Activated CD8-positive, alpha-beta memory T cell treated with anti-CD3 and anti-CD28 coated beads for 36 hours (primary cell): ENCODE data around the gene RAI14. TPM values are rescaled to one million over a fixed set of nuclear protein-coding genes. Genes with fewer than 3 reads are reported as not detected.

Experiments used
- CTCF ChIA-PET: fragments of 350-600 bp; sonication (Branson Sonifier 250); formaldehyde crosslinking; loops from one replicate; lab custom pipeline; 2021; ENCODE audit warnings: antibody characterized with exemption; lab: Charles Lee
- POLR2A ChIA-PET: fragments of 350-600 bp; sonication (Branson Sonifier 250); formaldehyde crosslinking; loops from one replicate; lab custom pipeline; 2021; ENCODE audit warnings: antibody characterized with exemption; lab: Charles Lee
- total RNA-seq, 2 experiments: library from RNA; stranded (reverse); gene quantifications; one replicate each; pipeline ENCODE4 v1.2.3, GENCODE V29; 2021

RAI14 gene
- total RNA-seq, 2 experiments from 2014 or later = 4.2 to 5.0 TPM

DNA sequence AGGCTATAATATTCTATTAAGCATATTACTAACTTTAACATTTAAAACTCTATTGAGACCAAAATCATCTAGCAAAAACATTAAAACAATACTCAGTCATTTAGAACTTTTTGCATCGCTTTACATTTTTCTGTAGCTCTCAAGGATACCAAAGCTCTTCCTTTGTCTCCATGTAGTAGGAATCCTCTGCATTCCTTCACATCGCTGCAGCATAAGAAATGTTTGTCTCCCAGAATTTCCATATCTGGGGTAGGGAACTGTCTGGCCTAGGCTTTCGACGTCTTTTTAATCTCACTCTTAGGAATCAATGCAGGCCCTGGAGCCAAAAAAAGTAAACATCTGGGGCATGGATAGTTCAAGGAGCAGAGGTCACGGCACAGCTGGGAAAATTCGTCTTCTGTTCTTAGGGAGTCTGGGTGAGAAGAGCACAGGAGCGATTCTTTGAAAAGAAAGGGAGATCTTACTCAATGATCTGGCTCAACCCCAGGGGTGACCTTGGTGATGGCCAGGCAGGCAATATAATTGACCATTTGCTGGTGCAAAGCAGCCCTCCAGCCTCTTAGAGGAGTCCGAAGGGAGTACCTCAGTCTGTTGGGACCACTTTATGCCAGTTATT lies 23.2 kb upstream of the RAI14 start:
- ChIA-PET CTCF (no interaction called here), POLR2A (no interaction called here)

GRCh38 chr5:34639852-34640626 lies 16.1 kb upstream of the RAI14 start:
- ChIA-PET POLR2A (no interaction called here), CTCF (no interaction called here)

DNA sequence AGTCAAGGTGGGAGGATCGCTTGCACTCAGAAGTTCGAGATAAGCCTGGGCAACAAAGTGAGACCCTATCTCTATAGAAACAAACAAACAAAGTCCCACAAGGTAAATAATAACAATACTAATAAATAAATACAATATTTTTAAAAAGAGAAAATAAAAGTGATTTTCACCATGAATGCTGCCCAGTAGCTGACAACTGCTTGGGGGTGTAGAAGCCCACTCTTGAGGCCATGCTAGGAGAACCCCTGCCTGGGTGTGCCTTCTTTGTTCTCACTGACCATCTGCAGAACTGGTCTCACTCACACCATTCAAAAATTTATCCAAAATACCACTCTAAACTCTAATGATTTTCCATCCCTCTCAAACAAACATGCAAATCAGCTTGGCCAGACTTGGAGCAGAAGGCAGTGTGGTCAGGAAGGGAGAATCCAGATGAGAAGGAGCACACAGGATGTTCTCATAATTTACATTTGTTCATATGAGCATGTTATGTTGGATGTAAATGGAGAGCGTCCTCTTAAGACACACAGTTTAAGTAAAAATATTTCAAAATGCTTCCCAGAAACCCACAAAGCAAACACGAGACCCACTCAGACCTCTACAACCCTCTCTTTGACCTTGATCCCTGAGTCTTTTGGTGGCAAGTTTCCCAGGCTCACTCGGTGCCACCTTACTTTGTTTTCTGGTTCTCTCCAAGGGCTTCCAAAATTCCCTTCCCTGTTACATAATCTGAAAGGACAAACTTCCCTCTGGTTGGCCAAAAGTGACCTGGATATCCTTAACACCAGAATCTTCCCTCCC lies 7.9 kb upstream of the RAI14 start:
- ChIA-PET POLR2A (no interaction called here), CTCF (no interaction called here)

- ChIA-PET CTCF (no interaction called here), POLR2A (no interaction called here)
These were observed 7.3 kb upstream of the RAI14 start for GRCh38 chr5:34648840-34649158.

DNA sequence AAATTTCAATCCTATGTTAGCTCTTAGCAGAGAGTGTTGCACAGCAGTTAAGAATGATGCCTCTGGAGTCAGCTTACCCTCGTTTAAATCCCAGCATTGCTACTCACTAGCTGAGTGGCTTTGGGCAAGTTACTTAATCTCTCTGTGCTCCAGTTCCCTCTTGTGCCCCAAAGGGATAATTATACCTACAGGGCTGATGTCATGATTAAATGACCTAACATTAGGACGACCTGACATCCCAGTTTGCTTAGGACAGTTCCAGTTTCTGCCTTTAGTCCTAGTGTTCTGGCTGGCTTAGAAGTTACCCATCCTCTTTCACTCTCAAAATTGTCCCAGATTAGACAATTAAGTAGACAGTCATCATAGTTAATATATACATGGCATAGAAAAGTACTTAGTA lies 4.3 kb upstream of the RAI14 start:
- CTCF ChIA-PET = no interaction called here
- POLR2A ChIA-PET = no interaction called here

- POLR2A ChIA-PET = no interaction called here
- CTCF ChIA-PET = no interaction called here
These were observed 3.7 kb upstream of the RAI14 start for GRCh38 chr5:34652466-34652865.

DNA sequence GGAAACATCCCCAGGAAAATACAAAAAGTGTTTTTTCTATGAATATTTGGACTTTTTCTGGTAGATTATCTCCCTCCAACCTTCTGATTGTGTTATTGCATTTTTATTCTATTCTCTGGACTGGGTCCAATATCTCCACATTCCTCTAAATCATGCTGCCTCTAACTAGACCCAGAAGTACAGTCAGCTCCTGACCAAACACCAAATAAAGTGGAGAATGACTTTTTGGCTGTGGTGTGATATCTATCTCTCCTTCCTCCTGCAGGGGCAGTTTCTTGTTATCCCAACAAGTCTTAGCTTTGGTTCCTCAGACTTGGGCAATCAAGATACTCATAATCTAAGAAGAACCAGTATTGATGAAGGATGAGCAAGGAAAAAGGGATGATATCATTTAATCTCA lies 3.2 kb upstream of the RAI14 start:
- ChIA-PET CTCF (no interaction called here), POLR2A (no interaction called here)

GRCh38 chr5:34653708-34654107 lies 2.4 kb upstream of the RAI14 start:
- ChIA-PET CTCF (no interaction called here), POLR2A (no interaction called here)

DNA sequence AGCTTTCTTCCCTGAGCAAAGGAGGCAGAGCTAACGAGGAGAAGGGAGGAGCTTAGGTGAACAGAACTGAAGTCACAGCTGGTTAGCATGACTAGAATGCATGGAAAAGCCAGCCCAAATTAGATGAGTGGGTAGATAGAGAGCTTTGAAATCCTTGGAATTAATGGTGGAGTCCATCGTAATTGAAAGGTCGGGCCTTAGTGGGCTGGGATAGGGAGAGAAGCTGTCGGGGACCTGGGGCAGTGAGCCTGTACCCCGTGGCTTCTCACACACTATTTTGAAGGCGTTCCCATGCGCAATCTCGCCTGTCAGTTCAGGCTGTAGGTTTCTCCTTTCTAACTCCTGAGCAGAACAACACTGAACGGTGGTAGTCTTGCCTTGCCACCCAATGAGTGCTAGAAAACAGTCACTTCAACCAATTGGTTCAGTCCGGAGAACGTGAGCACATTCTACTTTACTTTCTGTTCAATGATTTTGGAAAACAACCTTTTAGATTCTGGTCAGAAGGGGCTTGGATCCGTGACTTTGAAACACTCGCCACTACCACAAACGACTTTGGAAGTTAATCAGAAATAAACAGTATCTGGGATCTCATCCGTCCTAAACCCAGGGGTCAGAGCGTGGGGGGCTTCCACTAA lies 655 bp upstream of the RAI14 start:
- CTCF ChIA-PET = no interaction called here
- POLR2A ChIA-PET = no interaction called here

DNA sequence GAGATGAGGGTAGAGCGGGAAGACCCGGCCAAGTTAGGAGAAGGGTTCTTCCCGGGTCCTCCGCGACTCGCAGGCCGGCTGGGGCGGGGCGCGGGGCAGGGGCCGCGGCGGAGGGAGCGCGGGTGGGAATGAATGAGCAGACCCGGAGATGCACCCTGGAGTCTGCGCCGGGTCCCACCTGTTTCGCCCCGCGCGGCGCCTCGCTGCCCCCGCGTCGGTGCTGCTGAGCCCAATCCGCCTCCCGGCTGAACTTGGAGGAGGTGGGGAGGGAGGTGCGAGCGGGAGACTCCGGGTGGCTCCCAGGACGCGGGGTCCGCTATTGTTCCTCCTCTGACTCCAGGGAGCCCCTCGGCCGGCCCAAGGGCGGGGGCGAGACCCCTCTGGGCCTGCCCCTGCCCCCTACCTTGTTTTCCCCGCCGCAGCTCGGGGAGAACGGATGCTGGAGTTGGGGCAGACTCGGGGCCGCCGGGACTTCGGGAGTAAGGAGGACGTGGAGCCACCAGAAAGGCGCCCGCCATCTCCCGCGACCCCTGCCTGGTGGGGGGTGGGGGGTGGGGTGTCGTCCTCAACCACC lies 659 bp downstream of the RAI14 start:
- ChIA-PET CTCF (no interaction called here), POLR2A (no interaction called here)

DNA sequence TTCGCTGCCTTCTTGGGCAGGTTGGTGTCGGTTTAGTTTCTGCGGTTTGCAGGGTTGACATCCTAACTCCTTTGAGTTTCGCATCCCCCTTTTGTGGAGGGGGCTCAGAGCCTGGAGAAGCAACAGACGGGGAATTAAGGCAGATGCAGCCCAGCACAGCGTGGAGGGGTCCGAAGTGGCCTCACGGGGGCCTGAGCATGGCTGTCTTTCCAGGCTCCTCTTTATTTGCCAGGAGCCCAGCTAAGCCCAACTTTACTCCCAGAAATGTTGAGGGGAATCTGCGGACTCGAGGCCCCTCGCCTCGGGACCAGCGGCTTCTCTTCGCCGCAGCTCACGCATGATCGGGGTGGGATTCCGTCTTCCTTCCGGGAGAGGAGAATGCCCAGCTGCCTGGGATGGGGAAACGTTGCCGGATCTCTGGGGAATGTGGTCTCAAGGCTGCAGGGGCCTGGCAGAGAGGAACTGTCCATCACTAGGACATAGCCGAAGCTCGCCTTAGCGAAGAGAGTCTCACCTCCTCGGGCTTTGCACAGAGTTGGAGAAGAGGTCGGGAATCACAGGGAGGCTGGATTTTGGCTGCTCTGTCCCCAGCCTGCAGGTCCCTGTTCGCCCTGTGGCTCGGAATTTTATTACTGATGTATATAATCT lies 1.3 kb downstream of the RAI14 start:
- CTCF ChIA-PET = no interaction called here
- POLR2A ChIA-PET = no interaction called here

DNA sequence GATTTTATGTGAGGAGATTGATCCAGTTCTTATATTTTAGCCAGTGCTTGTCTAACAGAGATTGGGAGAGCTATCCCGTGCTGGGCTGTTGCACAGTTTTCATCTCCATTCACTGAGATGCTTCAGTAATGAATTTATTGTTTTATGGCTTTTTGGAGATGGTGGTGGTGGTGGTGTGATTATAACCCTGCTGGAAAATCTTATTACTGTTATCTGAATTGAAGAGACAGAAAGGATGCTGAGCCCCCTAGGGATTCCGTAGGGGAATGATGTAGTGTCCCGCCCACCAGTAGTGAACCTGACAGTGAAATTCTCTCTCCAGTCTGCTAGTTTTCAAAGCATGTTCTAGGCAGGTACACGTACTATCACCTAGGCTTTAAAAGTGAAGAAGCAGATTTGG lies 1.9 kb downstream of the RAI14 start:
- ChIA-PET POLR2A (no interaction called here), CTCF (no interaction called here)

DNA sequence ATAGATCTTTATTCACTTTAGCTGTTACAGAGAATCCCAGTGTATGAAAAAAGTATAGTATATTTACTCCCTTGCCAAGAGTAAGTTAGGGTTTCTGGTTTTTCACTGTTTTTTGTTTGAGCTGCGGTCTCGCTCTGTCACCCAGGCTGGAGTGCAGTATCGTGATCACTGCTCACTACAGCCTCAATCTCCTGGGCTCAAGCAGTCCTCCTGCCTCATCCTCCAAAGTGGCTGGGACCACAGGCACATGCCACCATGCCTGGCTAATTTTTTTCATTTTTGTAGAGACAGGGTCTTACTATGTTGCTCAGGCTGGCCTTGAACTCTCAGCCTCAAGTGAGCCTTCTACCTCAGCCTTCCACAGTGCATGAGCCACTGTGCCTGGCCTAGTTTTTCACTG lies 3.0 kb downstream of the RAI14 start:
- POLR2A ChIA-PET = no interaction called here
- CTCF ChIA-PET = no interaction called here

- ChIA-PET CTCF (no interaction called here), POLR2A (no interaction called here)
These were observed 4.3 kb downstream of the RAI14 start for GRCh38 chr5:34660444-34660843.

DNA sequence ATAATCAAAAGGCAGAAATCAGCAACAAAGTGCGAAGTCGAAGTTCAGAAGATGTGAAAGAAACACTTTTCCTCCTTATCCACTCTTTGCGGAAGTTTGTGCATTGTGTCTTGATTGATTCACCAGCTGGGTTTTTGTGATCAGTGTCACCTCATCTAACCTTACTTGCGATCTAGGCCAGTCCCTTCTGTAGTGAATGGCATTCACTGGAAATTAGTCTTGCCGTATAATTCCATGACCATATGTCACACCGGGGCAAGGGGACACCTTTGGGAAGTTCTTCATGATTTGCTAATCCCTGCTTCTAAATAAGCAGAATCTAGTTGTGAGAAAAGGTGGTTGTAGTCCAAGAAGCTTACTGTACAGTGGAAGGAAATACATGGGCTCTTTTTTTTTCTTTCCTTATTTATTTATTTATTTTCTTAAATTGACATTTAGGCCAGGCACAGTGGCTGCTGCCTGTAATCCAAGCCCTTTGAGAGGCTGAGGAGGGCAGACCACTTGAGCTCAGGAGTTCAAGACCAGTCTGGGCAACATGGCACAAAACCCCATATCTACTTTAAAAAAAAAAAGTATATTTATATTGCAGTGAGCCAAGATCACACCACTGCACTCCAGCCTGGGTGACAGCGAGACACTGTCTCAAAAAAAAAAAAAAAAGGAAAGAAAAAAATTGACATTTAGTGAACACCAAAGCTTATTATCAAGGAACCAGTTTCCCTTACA lies 7.8 kb downstream of the RAI14 start:
- CTCF ChIA-PET = interaction anchor here (0.8 kb wide), 1 partner anchor 9 kb away, joined by 3 read pairs; no protein-coding TSS in a partner anchor
- POLR2A ChIA-PET = no interaction called here

DNA sequence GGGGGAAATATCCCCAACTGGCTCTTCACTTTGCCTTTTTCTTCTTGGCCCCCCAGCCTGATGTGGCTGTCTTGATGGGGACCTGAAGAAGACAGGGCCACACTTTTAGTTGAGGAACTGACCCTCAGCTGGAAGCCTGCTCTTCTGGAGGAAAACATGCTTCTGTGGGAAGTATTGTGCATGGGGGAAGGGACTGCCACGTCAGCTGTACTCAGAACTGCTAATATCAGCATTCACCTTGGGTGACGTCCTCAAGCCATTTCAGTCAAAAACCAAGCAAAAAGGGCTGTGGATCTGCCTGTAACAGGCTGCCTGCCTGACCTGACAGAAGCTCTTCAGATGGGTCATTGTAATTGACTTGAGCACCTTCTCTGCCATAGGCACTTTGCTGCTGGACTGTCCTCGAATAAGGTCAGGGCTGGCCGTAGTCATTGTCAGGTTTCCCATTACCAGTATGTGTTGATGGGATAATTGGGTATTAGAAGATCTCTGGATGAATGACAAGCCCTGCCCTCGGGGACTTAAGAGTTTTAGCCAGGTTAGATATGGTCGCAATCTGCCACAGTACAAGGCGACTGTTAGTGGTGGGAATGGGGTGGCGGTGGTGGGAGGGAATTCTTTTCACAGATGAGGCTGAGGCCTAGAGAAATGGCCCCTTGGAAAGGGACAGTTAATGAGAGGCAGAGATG lies 10.4 kb downstream of the RAI14 start:
- ChIA-PET CTCF (no interaction called here), POLR2A (no interaction called here)

DNA sequence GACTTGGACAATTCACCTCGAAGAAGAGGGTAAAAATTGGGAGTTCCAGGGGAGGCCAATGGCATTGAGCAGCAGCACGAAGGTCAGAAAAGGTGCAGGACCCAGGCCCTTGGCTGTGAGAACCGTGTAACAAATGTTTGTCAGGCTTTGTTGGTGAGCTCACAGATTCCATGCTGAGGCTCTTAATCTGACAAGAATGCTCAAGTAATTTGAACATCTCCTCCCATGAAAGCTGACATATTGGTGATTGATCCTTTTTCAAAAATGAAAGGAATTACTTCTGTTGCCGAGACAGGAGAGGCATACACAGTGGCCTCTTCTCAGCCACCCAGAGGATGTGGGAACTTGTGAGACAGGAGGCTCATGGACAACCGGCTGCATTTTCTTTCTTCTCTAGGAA lies 11.6 kb downstream of the RAI14 start:
- ChIA-PET CTCF (no interaction called here), POLR2A (no interaction called here)

GRCh38 chr5:34669931-34670516 lies 13.9 kb downstream of the RAI14 start:
- ChIA-PET POLR2A (no interaction called here), CTCF (no interaction called here)
